ENCODE data around the gene AMBRA1.

AMBRA1 gene

DNA sequence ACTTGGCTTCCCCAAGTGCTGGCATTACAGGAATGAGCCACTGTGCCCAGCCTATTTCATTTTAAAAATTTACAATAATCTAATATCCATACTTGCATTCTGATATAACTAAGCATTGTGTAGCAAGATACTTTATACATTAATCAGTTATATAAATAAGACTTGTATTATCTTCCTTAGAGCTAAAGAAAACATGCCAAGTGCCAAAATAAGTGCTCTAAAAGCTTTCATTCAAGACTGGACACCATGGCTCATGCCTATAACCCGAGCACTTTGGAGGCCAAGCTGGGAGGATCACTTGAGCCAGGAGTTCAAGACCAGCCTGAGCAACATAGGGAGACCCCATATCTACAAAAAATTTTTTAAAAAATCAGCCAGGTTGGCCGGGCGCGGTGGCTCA is 123.9 kb downstream of the AMBRA1 start:
- Mint-ChIP-seq H3K4me1 (ENCODE audit: low read depth in 2 of 2) (peaks cover 9 to 20% of the 10 kb centered on the region in 2 donors), H3K4me3 (no peak overlapping the region), H3K9me3 (no peaks in the 10 kb centered on the region), H3K27ac (no peak overlapping the region), H3K27me3 (no peaks in the 10 kb centered on the region), H3K36me3 (ENCODE audit: insufficient read depth) (peaks cover 24% of the 10 kb centered on the region)
- DNase-seq (no peak), ATAC-seq (replicated peaks) (no peak)

DNA sequence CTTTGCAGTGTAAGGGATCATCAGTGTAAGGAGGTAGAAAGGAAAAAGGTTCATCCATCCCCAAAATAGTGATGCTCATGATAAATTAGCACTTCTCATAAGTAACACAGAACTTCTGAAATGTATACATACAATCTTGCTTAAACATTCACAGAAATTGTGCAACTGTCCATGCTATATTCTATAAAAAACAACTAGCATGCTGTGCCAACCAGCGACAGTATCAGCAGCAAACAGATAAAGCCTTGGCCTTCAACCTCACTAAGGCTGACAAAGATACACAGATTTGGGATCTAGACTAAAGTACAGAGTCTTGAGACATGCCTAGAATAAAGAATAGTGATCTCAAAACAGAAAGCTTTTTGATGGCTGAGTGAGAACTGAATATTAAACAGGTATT is 128.1 kb downstream of the AMBRA1 start:
- Mint-ChIP-seq H3K27ac (peak overlapping the region in 1 of 2 donors; percentile 80), H3K4me3 (no peak overlapping the region), H3K27me3 (no peaks in the 10 kb centered on the region)

DNA sequence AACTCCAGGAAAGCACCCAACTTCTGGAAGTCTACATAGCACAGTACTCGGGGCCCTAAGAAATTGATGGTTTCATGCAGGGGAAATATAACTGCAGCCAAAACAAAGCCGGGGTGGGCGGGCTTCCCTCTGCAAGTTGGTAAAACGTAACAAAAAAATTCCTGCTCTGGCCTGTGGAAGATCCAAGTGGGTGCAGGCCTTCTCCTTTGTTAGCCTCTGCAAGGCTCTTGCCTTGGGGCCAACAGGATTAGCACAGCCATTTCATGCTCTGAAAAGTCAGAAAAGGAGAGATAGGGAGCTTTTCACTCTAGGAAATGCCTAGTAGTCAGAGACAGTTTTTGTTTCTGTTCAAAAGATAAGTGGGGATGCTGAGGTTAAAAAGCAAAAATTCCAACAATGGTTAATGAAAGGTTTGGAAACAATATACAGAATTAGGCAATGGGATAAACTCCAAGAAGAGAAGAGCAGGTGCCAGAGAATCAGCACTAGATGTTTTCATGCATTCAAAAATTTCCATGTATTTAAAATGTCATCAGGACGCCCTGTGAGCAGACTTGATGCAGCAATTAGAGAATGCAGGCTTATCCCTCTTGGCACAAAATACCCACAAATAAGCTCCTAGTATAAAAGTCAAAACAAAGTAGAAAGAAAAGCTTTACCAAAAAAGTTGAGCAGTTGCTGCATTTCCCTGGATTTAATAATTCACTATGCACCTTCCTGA is 130.0 kb downstream of the AMBRA1 start:
- H3K27ac Mint-ChIP-seq: no peak overlapping the region
- H3K36me3 Mint-ChIP-seq (ENCODE audit: insufficient read depth): peaks cover 19% of the 10 kb centered on the region
- H3K9me3 Mint-ChIP-seq: no peaks in the 10 kb centered on the region
- H3K4me1 Mint-ChIP-seq (ENCODE audit: low read depth in 2 of 2): peaks cover 15 to 23% of the 10 kb centered on the region in 2 donors
- no peaks in the 10 kb centered on the region for H3K27me3 Mint-ChIP-seq
- DNase-seq (no peak), ATAC-seq (replicated peaks) (no peak)
- H3K4me3 Mint-ChIP-seq: no peak overlapping the region

More for the DNA sequence above, 128.1 kb downstream of the AMBRA1 start:
- Mint-ChIP-seq H3K36me3 (ENCODE audit: insufficient read depth) (peaks cover 21% of the 10 kb centered on the region), H3K9me3 (no peaks in the 10 kb centered on the region), H3K4me1 (ENCODE audit: low read depth in 2 of 2) (peaks cover 15 to 23% of the 10 kb centered on the region in 2 donors)
- ATAC-seq (replicated peaks) (no peak), DNase-seq (no peak)

DNA sequence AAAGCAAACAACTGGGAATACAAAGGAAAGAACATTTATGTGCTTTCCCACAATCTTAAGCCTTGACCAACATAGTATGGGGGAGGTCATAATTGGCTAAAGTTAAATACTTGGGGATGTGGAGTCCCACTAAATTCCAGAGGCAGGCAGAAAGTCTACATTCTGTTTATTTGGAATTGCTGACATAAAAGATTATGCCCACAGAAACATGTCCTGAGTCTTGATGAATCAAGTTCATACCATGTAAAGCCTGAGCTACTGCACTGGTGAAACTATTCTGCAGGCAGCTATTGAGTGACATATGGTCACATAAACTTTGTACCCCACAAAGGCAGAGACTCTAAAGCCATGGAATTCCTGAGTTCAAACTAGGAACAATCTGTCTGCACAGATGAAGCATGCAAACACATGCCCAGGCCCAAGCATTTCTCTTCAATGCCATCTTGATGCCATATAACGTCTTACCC is 132.3 kb downstream of the AMBRA1 start:
- ATAC-seq (replicated peaks) (no peak), DNase-seq (no peak)
- Mint-ChIP-seq H3K9me3 (no peaks in the 10 kb centered on the region), H3K27me3 (no peaks in the 10 kb centered on the region), H3K4me1 (ENCODE audit: low read depth in 2 of 2) (peaks cover 15 to 23% of the 10 kb centered on the region in 2 donors), H3K4me3 (no peak overlapping the region), H3K27ac (no peak overlapping the region), H3K36me3 (ENCODE audit: insufficient read depth) (peaks cover 8% of the 10 kb centered on the region)

DNA sequence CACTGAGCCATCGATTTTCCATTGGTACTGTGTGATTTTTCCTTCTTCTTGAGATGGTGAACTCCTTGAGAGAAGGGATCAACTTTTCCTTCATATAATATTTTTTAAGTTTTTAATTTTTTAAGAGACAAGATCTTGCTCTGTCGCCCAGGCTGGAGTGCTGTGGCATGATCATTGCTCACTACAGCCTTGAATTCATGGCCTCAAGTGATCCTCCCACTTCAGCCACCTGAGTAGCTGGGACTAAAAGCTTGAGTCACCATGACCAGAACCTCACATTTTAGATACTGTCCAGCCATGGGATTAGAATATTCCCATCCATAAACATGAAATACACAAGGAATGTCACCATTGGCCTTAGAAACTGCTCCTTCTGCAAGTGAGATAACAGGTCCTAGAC is 135.3 kb downstream of the AMBRA1 start:
- Mint-ChIP-seq H3K4me1 (ENCODE audit: low read depth in 2 of 2) (peaks cover 9 to 13% of the 10 kb centered on the region in 2 donors), H3K4me3 (no peak overlapping the region), H3K27ac (no peak overlapping the region), H3K9me3 (no peaks in the 10 kb centered on the region), H3K36me3 (ENCODE audit: insufficient read depth) (peaks cover 8% of the 10 kb centered on the region), H3K27me3 (no peaks in the 10 kb centered on the region)
- DNase-seq (no peak), ATAC-seq (replicated peaks) (no peak)

DNA sequence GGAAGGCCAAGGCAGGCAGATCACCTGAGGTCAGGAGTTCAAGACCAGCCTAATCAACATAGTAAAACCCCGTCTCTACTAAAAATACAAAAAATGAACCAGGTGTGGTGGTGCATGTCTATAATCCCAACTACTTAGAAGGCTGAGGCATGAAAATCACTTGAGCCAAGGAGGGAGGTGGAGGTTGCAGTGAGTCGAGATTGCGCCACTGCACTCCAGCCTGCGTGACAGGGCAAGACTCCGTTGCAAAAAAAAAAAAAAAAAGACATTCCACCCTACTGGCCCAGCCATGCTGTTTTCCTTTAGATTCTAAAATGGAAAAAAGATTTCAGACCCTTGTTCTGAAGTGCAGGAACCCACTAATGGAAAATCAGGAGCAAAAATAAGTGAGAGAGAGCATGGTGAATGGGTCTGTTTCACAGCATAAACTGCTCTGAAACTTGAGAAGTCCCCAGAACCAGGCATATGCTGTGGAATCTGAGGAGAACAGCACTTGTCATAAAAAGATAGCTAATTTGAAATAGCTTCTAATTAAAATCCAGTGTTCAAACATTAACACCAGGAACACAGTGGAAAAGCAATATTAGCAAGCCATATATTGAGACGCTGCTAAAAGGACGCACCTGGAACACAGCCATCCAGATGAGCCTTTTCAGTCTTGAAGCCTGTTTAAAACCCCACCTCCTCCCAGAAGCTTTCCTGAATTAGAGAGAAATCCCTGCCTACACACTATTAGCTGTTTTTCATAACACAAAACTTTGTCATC is 136.0 kb downstream of the AMBRA1 start:
- ATAC-seq (replicated peaks): no peak
- no peaks in the 10 kb centered on the region for H3K27me3 Mint-ChIP-seq
- peaks cover 8% of the 10 kb centered on the region for H3K36me3 Mint-ChIP-seq (ENCODE audit: insufficient read depth)

DNA sequence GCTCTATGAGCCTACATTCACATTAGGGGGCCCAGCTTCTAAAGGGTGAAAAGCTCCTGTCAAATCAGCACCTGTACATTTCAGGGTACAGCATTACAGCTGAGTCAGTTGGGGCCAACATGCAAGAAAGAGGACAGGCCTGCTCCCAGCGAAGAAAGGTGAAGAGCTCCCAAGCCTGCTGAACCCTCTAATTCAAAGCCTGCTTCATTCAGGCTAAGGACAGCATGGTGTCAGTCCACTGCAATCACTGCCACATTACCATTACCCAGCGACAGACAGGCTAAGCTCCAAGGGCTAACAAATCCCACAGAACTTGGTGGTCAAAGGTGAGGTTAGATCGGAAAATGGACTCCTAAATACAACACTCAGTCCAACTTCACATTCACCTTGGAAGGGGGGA is 136.8 kb downstream of the AMBRA1 start:
- Mint-ChIP-seq H3K9me3 (no peaks in the 10 kb centered on the region), H3K27ac (no peak overlapping the region), H3K4me3 (no peak overlapping the region), H3K36me3 (ENCODE audit: insufficient read depth) (peaks cover 8% of the 10 kb centered on the region), H3K4me1 (ENCODE audit: low read depth in 2 of 2) (peaks cover 7 to 15% of the 10 kb centered on the region in 2 donors), H3K27me3 (no peaks in the 10 kb centered on the region)
- DNase-seq (no peak), ATAC-seq (replicated peaks) (no peak)

More for the DNA sequence above, 136.0 kb downstream of the AMBRA1 start:
- Mint-ChIP-seq H3K4me3 (no peak overlapping the region), H3K4me1 (ENCODE audit: low read depth in 2 of 2) (peaks cover 11 to 14% of the 10 kb centered on the region in 2 donors), H3K27ac (peak overlapping the region in 1 of 2 donors; percentile 68), H3K9me3 (no peaks in the 10 kb centered on the region)
- DNase-seq: no peak

DNA sequence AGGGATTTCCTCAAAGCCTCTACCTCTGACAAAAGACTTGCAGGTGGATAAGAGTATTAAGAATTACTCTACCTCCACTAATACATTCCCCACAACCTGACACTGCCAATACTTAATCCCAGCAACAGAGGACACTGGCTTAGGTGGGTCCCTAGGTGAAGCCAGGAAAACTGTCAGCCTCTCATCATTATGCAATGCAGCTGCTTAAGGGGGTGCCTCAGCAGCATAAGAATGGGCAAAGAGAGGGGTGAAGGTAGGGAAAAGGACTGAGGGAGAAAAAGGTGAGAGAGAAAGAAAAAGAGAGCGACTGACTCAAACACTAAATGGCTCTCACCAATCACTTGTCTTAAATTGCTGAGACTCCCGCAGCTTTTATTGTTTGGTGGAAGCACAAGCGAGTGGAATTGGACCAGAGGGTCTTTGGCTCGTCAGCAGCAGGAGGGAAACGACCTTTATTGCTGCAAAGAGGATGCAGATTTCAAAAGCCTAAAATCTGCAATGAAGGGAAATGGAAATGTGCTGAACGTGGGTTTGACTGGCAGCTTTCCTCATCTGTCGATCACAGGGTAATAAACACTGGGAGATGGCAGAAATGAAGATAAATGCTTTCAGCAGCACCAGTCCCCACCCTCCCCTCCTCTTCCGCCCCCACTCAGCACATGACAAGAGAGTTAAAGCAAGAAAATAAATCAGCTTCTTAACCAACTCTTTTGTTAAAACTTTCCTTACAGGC is 137.4 kb downstream of the AMBRA1 start:
- DNase-seq (no peak), ATAC-seq (replicated peaks) (no peak)
- H3K4me1 Mint-ChIP-seq (ENCODE audit: low read depth in 2 of 2): peaks cover 6 to 17% of the 10 kb centered on the region in 2 donors
- peaks cover 8% of the 10 kb centered on the region for H3K36me3 Mint-ChIP-seq (ENCODE audit: insufficient read depth)
- no peaks in the 10 kb centered on the region for H3K9me3 Mint-ChIP-seq
- H3K4me3 Mint-ChIP-seq: no peak overlapping the region
- no peaks in the 10 kb centered on the region for H3K27me3 Mint-ChIP-seq
- no peak overlapping the region for H3K27ac Mint-ChIP-seq

DNA sequence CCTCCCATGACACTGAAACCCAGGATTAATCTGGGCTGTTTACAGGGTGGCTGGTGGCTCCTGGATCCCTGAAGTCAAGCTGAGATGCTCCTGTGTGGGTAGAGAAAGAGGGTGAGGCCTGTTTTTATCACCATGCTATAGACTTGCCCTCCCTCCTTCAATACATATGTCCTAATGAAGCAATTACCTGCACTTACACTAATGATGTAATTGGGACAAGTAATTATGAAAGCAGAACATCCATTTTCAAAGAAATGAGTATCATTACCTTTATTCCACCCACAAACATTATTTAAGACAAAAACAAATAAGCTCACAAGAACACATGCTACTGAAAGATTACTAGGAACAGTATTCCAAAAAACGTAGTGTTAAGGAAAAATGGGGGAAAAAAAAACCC is 138.0 kb downstream of the AMBRA1 start:
- Mint-ChIP-seq H3K4me3 (no peak overlapping the region), H3K27me3 (no peaks in the 10 kb centered on the region), H3K36me3 (ENCODE audit: insufficient read depth) (peaks cover 8% of the 10 kb centered on the region), H3K9me3 (no peaks in the 10 kb centered on the region), H3K27ac (no peak overlapping the region), H3K4me1 (ENCODE audit: low read depth in 2 of 2) (peaks cover 8 to 20% of the 10 kb centered on the region in 2 donors)
- DNase-seq (no peak), ATAC-seq (replicated peaks) (no peak)

DNA sequence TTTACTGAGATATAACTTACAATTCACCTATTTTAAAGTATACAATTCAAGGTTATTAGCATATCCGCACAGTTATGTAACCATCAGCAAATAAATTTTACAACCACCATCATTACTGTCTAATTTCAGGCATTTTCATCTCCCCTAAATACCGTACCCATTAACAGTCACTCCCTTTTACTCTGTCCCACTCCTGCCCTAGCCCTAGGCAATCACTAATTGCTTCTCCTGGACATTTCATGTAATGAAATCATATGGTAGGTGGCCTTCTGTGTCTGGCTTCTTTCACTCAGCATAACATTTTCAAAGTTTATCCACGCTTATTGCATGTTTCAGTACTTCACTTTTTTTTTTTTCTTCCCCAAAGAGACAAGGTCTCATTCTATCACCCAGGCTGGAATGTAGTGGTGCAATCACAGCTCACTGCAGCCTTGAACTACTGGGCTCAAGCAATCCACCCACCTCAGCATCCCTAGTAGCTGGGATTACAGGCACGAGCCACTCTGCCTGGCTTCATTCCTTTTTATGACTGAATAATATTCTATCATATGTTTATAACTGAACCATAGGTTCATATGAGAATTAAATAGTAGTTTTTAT is 140.8 kb downstream of the AMBRA1 start:
- DNase-seq (no peak), ATAC-seq (replicated peaks) (no peak)
- Mint-ChIP-seq H3K36me3 (ENCODE audit: insufficient read depth) (peaks cover 4% of the 10 kb centered on the region), H3K9me3 (no peaks in the 10 kb centered on the region), H3K4me1 (ENCODE audit: low read depth in 2 of 2) (peaks cover 14 to 33% of the 10 kb centered on the region in 2 donors), H3K27me3 (no peaks in the 10 kb centered on the region), H3K27ac (no peak overlapping the region), H3K4me3 (no peak overlapping the region)

DNA sequence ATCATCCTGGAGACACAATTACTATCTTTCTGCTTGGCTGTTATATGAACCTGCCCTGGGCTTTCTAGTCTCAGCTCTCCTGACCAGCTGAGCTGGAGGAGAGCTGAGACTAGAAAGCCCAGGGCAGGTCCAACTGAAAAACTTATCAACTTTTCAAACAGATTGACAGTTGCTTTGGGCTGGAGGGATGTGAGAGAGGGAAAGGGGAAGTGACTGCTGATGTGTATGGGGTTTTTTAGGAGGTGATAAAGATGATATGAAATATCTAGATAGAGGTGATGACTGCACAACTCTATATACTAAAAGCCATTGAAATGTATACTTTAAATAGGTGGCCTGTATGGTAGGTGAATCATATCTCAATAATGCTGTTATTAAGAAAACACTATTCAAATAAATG is 142.1 kb downstream of the AMBRA1 start:
- H3K27me3 Mint-ChIP-seq: no peaks in the 10 kb centered on the region
- H3K4me3 Mint-ChIP-seq: no peak overlapping the region
- DNase-seq (no peak), ATAC-seq (replicated peaks) (no peak)
- H3K36me3 Mint-ChIP-seq (ENCODE audit: insufficient read depth): peaks cover 4% of the 10 kb centered on the region
- H3K4me1 Mint-ChIP-seq (ENCODE audit: low read depth in 2 of 2): peaks cover 19 to 35% of the 10 kb centered on the region in 2 donors
- H3K9me3 Mint-ChIP-seq: no peaks in the 10 kb centered on the region
- peak overlapping the region; percentile 25 to 64 for H3K27ac Mint-ChIP-seq

DNA sequence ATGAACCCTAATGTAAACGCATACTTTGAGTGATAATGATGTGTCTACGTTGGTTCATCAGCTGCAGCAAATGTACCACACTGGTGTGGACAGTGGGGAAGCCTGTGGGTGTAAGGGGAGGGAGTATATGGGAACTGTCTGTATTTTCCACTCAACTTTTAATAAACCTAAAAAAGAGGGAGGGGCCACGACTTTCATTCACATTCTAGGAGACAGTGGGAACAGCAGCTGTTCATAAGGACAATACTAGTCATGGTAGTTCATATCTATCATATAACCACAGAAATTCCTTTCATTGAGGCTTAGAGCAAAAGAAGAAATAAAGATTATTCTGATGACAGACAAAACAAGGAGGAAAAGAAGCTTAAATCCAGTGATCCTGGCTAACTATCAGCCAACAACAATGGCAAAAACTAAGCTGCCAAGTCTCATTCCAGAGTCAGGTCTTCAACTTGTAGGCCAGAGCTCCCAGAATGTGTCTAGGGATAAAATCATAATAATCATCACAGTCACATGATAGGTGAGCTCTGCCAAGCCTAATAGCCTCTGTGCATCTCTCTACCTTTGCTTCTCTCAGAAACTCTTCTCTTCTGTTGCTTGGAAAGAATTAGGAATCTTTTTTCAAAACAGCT is 142.9 kb downstream of the AMBRA1 start:
- H3K4me1 Mint-ChIP-seq (ENCODE audit: low read depth in 2 of 2): peaks cover 19 to 38% of the 10 kb centered on the region in 2 donors
- DNase-seq (no peak), ATAC-seq (replicated peaks) (no peak)
- no peaks in the 10 kb centered on the region for H3K9me3 Mint-ChIP-seq
- H3K27me3 Mint-ChIP-seq: no peaks in the 10 kb centered on the region
- H3K36me3 Mint-ChIP-seq (ENCODE audit: insufficient read depth): peaks cover 4% of the 10 kb centered on the region
- no peak overlapping the region for H3K4me3 Mint-ChIP-seq
- peak overlapping the region in 1 of 2 donors; percentile 64 for H3K27ac Mint-ChIP-seq

DNA sequence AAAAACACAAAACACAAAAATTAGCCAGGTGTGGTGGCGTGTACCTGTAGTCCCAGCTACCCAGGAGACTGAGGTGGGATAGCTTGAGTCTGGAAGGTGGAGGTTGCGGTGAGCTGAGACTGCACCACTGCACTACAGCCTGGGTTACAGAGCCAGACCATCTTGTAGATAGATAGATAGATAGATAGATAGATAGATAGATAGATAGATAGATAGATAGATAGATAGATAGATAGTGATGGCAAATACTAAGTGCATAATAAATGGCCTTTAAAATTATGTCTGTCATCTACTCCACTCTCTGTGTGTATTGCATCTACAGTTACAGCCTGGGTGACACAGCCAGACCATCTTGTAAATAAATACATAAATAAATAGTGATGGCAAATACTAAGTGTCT is 146.3 kb downstream of the AMBRA1 start:
- Mint-ChIP-seq H3K4me3 (no peak overlapping the region), H3K27me3 (no peaks in the 10 kb centered on the region), H3K36me3 (ENCODE audit: insufficient read depth) (peaks cover 11% of the 10 kb centered on the region), H3K4me1 (ENCODE audit: low read depth in 2 of 2) (peaks cover 18 to 33% of the 10 kb centered on the region in 2 donors), H3K9me3 (no peaks in the 10 kb centered on the region), H3K27ac (peak overlapping the region in 1 of 2 donors; percentile 49)
- ATAC-seq (replicated peaks): no peak
- no peak for DNase-seq
